GM12892 (cell line): ENCODE data around the gene METAP1D.

Source experiments
- POLR2A ChIP-seq: IDR thresholded peaks from 2 replicates; pipeline ENCODE4 v1.6.1; 2011; ENCODE audit warnings: low read depth, low read length, control low read depth
- POLR2AphosphoS5 ChIP-seq: IDR thresholded peaks from 2 replicates; pipeline ENCODE4 v1.6.1; 2011; ENCODE audit warnings: low read depth, low read length, control low read depth
- TAF1 ChIP-seq: IDR thresholded peaks from 2 replicates; pipeline ENCODE4 v1.6.1; 2011; ENCODE audit warnings: low read depth, mild to moderate bottlenecking, control low read depth, low read length, borderline replicate concordance

GRCh38 chr2:172047566-172048507 lies 48.1 kb downstream of the METAP1D start:
- no peak for TF ChIP-seq POLR2A
- TF ChIP-seq TAF1, result no peak
- TF ChIP-seq POLR2AphosphoS5, result no peak
